GM19351 (cell line): Measurements from ENCODE around the gene EIF2AK2.

Source experiments
- ATAC-seq: cut with Tn5 transposase; IDR thresholded peaks from one replicate; pipeline ENCODE4 v1.9.1; 2021; ENCODE audit warnings: mild to moderate bottlenecking, moderate library complexity; ENCODE audit not compliant: unreplicated experiment

EIF2AK2 gene

DNA sequence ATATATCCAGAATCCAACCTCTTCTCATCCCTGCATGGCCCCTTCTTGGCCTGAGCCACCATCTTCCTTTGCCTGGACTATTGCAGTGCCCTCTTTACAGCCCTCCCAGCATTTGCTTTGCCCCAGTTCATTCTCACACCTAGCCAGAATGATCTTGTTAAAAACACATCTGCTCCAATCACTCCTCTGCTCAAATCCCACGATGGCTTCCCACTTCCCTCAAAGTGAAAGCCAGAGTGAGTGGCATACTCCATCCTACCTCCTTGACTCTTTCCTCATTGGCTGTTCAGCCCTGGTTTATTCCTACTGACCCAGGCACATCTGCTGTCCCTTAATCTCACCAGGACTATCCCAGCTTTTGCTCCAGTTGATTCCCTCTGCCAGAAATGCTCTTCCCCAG lies 17.0 kb upstream of the EIF2AK2 start:
- ATAC-seq: no peak

DNA sequence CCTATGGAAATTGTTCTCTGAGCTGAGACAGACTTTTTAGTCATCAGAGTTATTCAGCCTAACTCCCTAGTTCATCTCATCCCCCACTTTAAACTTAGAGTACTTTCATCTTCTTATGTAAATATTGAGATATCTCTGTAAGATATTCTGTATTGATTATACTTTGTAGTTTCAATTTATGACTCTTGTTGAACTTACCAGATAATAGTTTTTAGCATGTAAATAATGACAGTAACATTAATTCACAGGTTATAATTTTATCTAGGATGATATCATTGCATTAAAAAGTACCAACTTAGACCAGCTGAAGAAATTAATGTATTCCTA lies 14.8 kb upstream of the EIF2AK2 start:
- ATAC-seq: no peak

DNA sequence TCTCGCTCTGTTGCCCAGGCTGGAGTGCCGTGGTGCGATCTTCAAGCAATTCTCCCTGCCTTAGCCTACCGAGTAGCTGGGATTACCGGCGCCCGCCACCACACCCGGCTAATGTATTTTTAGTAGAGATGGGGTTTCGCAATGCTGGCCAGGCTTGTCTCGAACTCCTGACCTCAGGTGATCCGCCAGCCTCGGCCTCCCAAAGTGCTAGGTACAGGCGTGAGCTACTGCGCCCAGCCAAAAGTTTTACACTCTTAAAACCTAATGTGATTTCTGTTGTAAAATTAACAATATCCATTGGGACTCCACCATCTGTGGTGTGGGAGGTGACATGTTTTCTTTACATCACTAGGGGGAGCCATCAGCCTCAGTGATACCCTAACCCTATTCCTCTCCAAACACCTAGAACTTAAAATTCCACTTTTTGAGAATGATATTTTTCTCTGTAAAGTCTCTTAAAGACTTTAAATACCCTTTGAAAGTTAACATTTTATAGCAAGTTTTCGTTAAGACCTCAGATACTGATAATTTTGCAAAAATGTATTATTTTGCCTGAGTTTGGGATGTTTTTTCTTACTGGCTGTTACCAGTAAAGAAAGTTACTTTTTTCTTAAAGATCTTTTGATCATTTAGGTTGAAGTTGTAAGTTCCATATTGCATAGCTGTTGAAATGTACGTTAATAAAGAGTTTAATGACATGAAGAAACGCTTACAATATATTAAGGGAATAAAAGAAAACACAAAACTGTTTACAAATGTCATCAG lies 11.6 kb upstream of the EIF2AK2 start:
- ATAC-seq: no peak

DNA sequence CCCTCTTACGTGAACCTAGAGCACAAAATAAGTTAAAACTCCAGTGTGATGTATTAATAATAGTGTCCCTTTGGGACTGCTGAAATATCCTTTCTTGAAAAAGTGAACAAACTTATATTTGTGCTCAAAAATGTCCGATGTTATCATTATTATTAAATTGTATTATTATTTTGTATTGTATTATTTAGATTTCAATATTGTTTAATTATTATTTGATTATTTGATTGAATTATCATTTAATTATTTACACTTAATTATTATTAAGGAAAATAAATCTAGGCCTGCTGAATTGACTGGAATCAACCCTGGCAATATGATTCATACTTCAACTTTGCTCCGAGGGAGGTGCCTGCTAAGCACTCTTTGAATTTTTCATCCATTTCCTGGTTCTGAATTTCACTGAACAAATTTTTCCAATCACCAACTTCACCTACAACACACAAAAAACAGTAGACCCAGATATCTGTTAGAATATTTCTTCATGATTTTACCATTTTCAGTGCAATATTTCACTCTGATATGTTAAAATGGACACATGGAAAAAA lies 10.9 kb upstream of the EIF2AK2 start:
- no peak for ATAC-seq

DNA sequence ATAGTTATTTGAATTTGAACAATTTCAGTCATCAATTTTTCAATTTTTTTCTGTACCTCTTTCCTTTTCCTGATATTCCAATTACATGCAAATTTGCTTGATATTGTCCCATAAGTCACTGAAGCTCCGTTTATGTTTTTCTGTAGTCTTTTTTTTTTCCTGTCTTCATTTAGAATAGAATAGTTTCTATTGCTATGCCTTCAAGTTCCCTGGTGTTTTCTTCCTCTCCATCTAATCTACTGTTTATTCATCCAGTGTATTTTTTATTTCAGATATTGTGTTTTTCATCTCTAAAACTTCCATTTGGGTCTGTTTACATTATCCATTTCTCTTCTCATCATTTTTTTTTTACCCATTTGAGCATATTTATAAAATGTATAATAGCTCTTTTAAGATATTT lies 8.0 kb upstream of the EIF2AK2 start:
- no peak for ATAC-seq

DNA sequence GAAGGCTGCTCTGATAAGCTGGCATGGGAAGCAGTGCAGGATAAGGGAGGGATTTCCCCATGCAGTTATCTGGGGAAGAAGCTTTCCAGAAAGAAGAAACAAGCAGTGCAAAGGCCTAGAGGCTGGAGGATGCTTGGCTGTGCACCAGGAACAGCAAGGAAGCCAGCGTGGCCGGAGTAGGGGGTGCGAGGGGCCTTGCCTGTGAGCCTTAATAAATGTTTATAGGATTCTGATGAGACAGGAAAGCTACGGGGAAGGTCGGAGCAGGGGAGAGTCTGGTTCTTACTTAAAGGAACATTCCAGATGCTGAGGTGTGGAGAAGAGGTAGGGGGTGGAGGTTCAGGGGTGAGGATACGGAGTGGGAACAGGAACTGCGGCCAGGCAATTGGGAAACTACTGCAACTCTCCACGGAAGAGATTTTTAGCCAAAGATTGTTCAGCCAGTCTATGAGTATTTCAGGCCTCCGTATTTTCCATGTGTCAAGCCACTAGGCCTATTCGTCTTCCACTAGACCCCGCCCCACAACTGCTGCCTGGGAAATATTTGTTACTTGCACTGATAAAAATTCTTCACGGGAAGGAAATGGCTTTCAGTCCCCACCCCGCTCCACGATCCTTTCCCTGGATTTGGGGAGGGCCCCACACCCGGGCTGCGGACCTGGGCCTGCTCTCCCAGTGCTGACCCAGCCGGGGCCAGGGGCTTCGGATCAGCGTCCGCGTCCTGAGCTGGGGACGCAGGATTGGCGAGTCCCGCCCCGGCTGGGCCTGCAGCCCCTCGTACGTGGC lies 516 bp downstream of the EIF2AK2 start:
- ATAC-seq: peak; percentile 29

DNA sequence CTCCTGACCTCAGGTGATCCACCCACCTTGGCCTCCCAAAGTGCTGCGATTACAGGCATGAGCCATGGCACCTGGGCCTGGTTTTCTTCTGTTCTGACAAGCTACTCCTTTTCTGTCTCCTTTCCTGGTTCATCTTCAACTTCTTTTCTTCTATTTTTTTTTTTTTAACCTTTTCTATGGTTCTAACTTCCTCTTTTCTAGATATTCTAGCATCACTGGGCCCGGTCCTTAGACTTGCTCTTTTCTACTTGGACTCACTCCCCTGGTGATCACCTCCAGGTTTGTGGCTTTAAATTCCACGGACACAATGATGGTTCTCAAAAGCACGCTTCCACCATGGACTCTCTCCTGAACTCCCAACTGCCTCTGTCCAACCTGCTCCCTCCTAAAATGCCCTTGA lies 2.0 kb downstream of the EIF2AK2 start:
- ATAC-seq: no peak

DNA sequence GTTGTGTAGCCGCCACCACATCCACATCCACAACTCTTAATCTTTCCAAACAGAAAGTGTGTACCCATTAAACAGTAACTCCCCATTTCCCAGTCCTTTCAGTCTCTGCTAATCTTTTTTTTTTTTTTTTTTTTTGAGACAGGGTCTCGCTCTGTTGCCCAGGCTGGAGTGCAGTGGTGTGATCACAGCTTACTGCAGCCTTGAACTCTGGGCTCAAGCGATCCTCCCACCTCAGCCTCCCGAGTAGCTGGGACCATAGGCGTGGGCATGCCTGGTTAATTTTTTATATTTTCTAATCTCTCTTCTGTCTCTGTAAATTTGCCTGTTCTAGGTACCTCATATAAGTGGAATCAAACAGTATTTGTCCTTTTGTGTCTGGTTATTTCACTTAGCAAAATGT lies 3.6 kb downstream of the EIF2AK2 start:
- ATAC-seq: no peak

DNA sequence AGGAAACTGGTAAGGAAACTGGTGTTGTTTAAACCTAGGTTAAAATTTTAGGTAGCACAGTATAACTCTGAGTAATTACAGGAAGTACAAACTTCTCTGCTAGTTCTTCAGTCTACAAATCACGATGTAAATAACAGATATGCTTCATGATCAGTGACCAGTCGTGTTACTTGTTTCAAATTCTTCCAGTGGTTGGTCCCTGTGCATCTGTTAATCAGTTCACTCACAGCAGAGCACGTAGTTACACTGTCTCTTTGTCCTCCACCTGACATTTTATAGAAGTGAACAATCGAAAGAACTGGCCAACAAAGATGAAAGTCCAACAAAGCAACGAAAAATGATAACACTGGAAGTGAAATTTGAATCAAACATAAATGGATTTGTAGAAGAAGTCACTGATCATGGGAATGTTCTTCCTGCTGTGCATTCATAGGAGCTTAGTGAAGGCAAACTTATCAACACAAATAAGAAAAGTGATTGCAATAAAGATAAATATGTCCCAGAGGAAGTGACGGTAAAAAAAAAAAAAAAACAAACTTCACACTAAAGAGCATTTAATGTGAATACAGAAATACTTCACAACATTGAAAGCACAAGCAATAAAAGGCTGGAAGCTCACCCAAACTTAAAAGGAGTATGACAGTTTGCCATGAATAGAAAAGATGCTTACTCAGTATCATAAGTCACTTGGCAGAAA lies 7.0 kb downstream of the EIF2AK2 start:
- no peak for ATAC-seq

DNA sequence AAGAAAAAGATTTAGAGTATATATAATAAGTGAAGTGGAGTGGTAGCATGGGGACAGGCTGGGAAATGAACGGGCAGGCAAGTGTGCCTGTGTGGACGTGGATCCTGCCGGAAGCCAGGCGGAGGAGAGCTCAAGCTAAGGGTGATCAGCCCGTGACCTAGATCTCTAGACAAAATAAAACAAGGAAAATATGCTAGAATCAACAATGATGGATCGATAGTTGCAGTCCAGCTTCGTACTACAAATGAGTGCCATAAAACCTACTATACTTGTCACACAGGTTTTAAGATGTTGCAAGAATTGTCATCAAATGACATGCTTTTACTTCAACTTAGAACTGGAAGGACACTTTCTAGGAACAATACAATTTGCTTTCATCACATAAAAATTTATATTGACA lies 8.5 kb downstream of the EIF2AK2 start:
- ATAC-seq: no peak

DNA sequence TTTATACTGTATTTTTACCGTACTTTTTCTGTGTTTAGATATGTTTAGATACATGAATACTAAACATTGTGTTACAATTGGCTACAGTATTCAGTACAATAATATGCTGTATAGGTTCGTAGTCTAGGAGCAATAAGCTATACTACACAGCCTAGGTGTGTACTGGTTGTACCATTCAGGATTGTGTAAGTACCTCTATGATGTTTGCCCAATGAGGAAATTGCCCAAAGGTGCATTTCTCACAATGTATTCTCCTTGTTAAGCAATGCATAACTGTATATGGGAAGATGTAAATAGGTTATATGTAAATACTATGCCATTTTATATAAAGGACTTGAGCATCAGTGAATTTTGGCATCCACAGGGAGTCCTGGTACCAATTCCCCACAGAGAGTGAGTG lies 10.7 kb downstream of the EIF2AK2 start:
- ATAC-seq: no peak

DNA sequence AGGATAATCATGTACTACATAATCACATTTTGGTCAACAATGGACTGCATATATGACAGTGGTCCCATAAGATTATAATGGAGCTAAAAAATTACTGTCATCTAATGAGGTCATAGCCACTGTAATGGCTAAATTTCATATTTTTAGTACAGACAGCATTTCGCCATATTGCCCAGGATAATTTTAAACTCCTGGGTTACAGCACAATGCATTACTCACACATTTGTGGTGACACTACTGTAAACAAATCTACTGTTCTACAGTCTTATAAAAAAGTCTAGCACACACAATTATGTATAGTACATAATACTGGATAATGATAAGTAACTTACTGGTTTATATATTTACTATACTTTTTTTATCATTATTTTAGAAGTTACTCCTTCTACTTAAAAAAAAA lies 12.8 kb downstream of the EIF2AK2 start:
- no peak for ATAC-seq

DNA sequence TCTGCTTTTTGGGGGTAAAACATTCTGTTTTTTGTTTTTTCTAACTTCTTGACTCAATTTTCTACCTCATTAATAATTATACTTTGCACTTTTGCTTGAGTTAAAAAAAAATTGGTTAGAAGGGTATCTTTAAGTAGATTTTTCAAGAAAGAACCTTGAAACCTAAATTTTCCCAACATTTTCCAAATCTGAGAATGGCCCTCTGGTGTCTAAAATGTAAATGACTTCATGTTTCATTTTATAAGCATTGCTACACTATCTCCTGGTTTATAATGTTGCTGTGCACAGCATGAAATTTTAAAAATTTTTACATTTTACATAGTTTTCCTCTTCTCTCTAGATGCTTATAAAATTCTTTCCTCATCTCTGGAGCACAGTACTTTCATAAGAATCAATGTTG lies 14.2 kb downstream of the EIF2AK2 start:
- ATAC-seq: no peak

DNA sequence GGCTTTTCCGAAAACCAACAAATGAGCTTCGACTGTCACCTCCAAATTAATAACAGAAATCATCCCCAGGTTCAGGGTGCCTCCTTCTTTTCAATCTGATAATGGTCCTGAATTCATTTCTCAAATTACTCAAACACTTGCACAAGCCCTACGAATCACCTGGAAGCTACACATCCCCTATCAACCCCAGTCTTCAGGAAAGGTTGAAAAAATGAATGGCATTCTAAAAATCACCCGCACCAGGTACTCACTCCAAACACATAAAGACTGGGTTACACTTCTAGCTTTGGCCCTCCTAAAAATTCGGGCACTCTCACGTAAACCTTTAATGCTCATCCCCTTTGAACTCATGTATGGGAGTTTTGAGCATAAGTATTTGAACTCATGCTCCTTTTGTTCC lies 23.9 kb downstream of the EIF2AK2 start:
- no peak for ATAC-seq

DNA sequence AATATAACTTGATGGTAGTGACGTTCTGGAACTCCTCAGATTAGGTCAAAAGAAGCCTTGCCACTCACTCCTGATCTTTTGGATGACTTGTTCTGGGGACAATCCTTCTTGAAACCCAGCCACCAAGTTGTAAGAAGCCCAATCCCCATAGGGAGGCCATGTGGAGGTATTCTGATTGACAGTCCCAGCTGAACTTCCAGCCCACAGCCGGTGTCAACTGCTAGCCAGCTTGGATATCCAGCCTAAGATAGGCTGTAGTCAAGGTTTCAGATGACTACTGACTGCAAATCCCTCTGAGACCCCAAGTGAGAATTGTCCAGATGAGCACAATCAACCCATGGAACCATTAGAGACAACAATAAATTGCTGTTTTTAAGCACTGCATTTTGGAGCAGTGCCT lies 31.4 kb downstream of the EIF2AK2 start:
- no peak for ATAC-seq

DNA sequence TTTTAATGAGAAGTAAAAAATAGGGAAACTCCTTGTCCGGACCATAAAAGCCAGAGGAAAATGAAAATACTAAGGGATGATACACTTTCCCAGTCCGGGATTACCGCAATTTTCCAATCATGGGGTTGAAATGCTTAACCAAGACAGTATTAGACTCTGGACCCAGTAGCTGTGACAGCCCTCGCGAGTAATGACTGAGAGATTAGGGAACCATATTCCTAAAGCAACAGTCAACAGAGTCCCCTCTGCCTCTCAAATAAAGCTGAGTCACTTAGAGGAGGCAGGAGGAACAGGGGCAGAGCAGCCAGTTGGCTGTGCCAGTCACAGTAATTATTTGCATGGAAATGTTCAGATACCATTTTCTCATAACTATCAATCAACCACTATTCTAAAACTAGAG lies 37.6 kb downstream of the EIF2AK2 start:
- ATAC-seq: no peak

DNA sequence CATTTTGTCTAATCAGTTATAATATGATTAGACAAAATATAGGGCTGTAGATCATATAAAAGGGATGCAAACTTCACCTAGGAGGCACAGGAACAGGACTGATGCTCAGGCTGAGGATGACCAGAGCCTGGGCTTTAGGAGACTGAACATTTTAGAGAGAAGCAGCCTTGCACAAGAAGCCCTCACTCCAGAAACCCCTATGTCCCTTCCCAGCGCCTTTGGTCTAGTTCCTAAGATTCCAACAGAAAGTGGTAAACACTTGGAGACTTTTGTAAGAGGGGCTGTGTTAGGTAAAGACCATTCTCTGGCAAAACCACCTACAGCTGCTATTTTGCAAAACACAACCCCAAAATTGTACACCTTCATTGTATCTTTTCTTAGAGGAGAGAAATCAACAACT lies 39.2 kb downstream of the EIF2AK2 start:
- no peak for ATAC-seq

DNA sequence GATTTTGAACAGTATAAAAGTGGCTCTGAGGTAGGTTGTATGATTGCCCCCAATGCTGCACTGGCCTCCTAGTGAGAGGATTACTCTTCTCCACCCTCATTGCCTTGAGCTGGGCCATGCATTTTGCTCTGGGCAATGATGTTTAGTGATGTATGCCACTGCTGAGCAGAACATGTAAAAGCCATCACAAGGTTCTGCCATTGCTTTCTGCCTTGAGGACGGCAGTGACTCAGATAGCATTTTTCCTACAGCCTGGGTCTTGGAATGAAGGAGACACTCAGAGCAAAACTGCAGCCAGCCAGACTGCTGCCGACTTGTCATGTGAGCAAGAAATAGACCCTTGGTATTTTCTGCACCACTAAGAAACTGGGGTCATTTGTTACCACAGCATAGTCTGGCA lies 44.8 kb downstream of the EIF2AK2 start:
- no peak for ATAC-seq

DNA sequence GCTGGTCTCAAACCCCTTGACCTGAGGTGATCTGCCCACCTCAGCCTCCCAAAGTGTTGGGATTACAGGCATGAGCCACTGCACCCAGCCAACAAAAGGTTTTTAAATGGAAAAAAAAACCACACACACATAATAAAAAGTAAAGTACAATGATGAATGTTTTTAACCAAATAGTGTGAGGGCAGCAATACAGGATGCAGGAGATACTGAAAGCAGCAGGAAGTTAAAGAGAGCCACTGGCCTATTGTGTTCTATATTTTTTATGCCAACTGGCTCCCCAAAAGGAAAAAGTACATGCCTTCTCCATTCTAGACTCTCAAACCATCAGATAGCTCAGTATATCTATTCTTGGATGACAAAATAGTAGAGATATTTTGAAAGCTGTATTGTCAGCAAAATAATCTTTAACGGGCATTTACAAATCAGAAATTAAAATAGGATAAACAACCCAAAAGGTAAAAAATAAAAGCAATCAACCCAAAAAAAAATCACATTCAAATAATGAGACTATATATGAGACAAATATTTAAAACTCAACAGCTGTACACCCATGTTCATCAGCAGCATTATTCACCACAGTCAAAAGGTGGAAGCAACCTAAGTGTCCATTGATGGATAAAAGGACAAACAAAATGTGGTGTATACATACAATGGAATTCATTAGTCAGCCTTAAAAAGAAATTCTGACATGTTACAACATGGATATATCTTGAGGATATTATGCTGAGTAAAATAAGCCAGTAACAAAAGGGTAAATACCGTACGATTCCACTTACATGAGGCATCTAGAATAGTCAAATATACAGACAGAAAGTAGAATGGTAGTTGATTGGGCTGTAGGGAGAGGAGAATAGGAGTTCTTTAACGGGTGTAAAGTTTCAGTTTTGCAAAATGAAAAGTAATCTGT lies 46.2 kb downstream of the EIF2AK2 start:
- ATAC-seq: no peak

DNA sequence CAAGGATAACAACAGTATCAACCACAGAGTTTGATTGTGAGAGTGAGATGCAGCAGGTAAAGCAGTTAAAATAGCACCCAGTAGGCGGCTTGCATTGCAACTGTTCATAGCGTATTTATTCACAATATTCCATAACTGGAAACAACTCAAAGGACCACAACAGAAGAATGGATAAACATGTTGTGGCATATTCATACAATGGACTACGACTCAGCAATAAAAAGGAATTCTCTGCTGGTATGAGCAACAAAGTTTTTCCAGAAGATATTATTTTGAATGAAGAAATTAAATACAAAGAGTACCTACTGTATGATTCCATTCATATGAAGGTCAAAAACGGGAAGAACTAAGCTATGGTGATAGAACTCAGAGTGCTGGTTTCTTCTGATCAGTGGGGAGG lies 47.3 kb downstream of the EIF2AK2 start:
- ATAC-seq: no peak

DNA sequence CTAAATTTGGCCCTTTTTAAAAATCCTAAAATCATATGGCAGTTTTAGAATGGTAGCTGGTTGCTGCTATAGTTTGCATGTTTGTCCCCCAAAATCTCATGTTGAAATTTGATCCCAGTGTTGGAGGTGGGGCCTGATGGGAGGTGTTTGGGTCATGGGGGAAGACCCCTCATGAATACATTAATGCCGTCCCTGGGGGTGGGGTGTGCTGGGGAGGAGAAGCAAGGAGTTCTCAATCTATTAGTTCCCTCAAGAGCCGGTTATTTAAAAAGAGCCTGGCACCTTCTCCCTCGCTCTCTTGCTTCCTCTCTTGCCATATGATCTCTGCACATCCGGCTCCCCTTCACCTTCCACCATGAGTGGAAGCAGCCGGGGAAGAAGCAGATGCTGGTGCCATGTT lies 51.6 kb downstream of the EIF2AK2 start:
- ATAC-seq: no peak
